Measurements from ENCODE around the gene TNPO3. TPM values are rescaled to one million over a fixed set of nuclear protein-coding genes. Genes with fewer than 3 reads are reported as not detected.

Gene TNPO3
- total RNA-seq, 1 experiment from 2014 or later = 58.5 TPM

- H3K4me1 ChIP-seq (ENCODE audit: control insufficient read depth in 1 of 2, insufficient read depth in 2 of 2, low read length in 2 of 2) = peaks cover 0 to 5% of the 10 kb centered on the region in 2 experiments; a peak in 1 of 4 replicates
- no peak for ATAC-seq
- DNase-seq (ENCODE audit: low read depth, low spot score) = no peak
- H3K79me2 ChIP-seq (ENCODE audit: insufficient read depth, low read length) = no peaks in the 10 kb centered on the region
- H3K27ac ChIP-seq (ENCODE audit: low read depth, low read length) = no peak overlapping the region
- TF ChIP-seq ZFX (IDR thresholded peaks at IDR 0.05) (no peak), REST (IDR thresholded peaks at IDR 0.05; ENCODE audit: low read depth) (no peak), SIN3A (IDR thresholded peaks at IDR 0.05; ENCODE audit: low read depth) (no peak), RAD21 (IDR thresholded peaks at IDR 0.05; ENCODE audit: low read depth) (no peak), CTCF (IDR thresholded peaks at IDR 0.05 in 2 of 3, conservative IDR thresholded peaks at IDR 0.05 in 1 of 3; ENCODE audit: borderline replicate concordance in 1 of 3, insufficient read depth in 1 of 3, low read depth in 2 of 3, low read length in 2 of 3) (no peak), ATF3 (IDR thresholded peaks at IDR 0.05) (no peak), YY1 (IDR thresholded peaks at IDR 0.05; ENCODE audit: extremely low read depth, insufficient replicate concordance, low read depth, low read length) (no peak), CBX3 (IDR thresholded peaks at IDR 0.05; ENCODE audit: low read depth) (no peak), EZH2 (IDR thresholded peaks at IDR 0.05) (no peak), CEBPB (IDR thresholded peaks at IDR 0.05; ENCODE audit: low read depth) (no peak), MAX (IDR thresholded peaks at IDR 0.05) (no peak), SRF (IDR thresholded peaks at IDR 0.05; ENCODE audit: low read depth) (no peak), ZNF274 (IDR thresholded peaks at IDR 0.05; ENCODE audit: low read depth, low read length) (no peak), FOSL1 (IDR thresholded peaks at IDR 0.05; ENCODE audit: low read depth) (no peak), POLR2AphosphoS5 (IDR thresholded peaks at IDR 0.05; ENCODE audit: low read depth, low read length) (no peak), ZBTB33 (IDR thresholded peaks at IDR 0.05; ENCODE audit: extremely low read depth, insufficient replicate concordance, low read length) (no peak), SP1 (IDR thresholded peaks at IDR 0.05; ENCODE audit: low read depth) (no peak)
- no peak overlapping the region for H3K9ac ChIP-seq (ENCODE audit: low read length)
- RAD21 ChIA-PET (ENCODE audit: low non-redundant PET in 1 of 2, low total read pairs in 2 of 2, uncharacterized antibody in 2 of 2, unreplicated experiment in 2 of 2) = no interaction called here
- no TSS peak for BruUV-seq (replicated peaks)
- peaks cover 6% of the 10 kb centered on the region; the same call in 1 of the 2 replicates for H3K27me3 ChIP-seq (ENCODE audit: insufficient read depth, low read length)
- H3K9me3 ChIP-seq (ENCODE audit: control insufficient read depth in 1 of 2, insufficient read depth in 1 of 2, low read depth in 1 of 2, low read length in 2 of 2) = no peaks in the 10 kb centered on the region
- intact Hi-C loops (cut with micrococcal nuclease) = no loop called here
- POLR2A ChIA-PET = no interaction called here
- H4K20me1 ChIP-seq (ENCODE audit: insufficient read depth) = no peaks in the 10 kb centered on the region
- H3K4me2 ChIP-seq (ENCODE audit: low read length) = no peak overlapping the region
- H3K4me3 ChIP-seq (replicated peaks in 1 of 2; ENCODE audit: low read depth in 1 of 2, low read length in 2 of 2) = no peak overlapping the region
- no peaks in the 10 kb centered on the region for H3K9me2 ChIP-seq (ENCODE audit: insufficient read depth)
- no peaks in the 10 kb centered on the region for H3K36me3 ChIP-seq (ENCODE audit: control insufficient read depth in 1 of 2, insufficient read depth in 2 of 2, low read length in 2 of 2)
- CTCF ChIA-PET = no interaction called here
- H2AFZ ChIP-seq (ENCODE audit: low read depth, low read length, poor library complexity, severe bottlenecking) = no peak overlapping the region
Observed at GRCh38 chr7:128915271-128915819, 139.6 kb downstream of the TNPO3 start.
